Measurements from ENCODE around the gene SMIM26.
"Not testable (repeated sequence)": the region's sequence is repeated elsewhere in the genome, so short reads cannot be mapped to it uniquely, and the experiment has no call there.

SMIM26 gene

GRCh38 chr20:18566892-18567738 lies at the start of gene SMIM26:
Gene SMIM26 (plus strand): TSS chr20:18567432. CDS start chr20:18567479, 47 bp downstream.
- Mint-ChIP-seq H3K4me3 (peak within 1 kb of the TSS; percentile 96), H3K9me3 (ENCODE audit: low read depth) (no peaks in the 10 kb centered on the region), H3K27me3 (no peaks in the 10 kb centered on the region), H3K4me1 (ENCODE audit: low read depth) (peaks cover 11% of the 10 kb centered on the region), H3K36me3 (peaks cover 17% of the 10 kb centered on the region), H3K27ac (peak within 1 kb of the TSS; percentile 95)

- H3K4me1 Mint-ChIP-seq (ENCODE audit: low read depth); H3K4me3 Mint-ChIP-seq; H3K36me3 Mint-ChIP-seq; H3K27me3 Mint-ChIP-seq; H3K9me3 Mint-ChIP-seq (ENCODE audit: low read depth); H3K27ac Mint-ChIP-seq: not testable (repeated sequence)
These were observed 45.2 kb upstream of the SMIM26 start for GRCh38 chr20:18522066-18522465.

GRCh38 chr20:18523066-18523465 lies 44.2 kb upstream of the SMIM26 start:
- Mint-ChIP-seq H3K36me3 (peaks cover 7% of the 10 kb centered on the region), H3K27ac (no peak overlapping the region), H3K4me3 (no peak overlapping the region), H3K9me3 (ENCODE audit: low read depth) (no peaks in the 10 kb centered on the region), H3K27me3 (no peaks in the 10 kb centered on the region), H3K4me1 (ENCODE audit: low read depth) (no peaks in the 10 kb centered on the region)

- no peaks in the 10 kb centered on the region for H3K4me1 Mint-ChIP-seq (ENCODE audit: low read depth)
- no peak overlapping the region for H3K4me3 Mint-ChIP-seq
- H3K9me3 Mint-ChIP-seq (ENCODE audit: low read depth): no peaks in the 10 kb centered on the region
- no peak overlapping the region for H3K27ac Mint-ChIP-seq
- H3K27me3 Mint-ChIP-seq: no peaks in the 10 kb centered on the region
- peaks cover 11% of the 10 kb centered on the region for H3K36me3 Mint-ChIP-seq
These were observed 42.6 kb upstream of the SMIM26 start for GRCh38 chr20:18524646-18525045.

GRCh38 chr20:18526761-18527160 lies 40.5 kb upstream of the SMIM26 start:
- H3K4me1 Mint-ChIP-seq (ENCODE audit: low read depth); H3K27me3 Mint-ChIP-seq; H3K9me3 Mint-ChIP-seq (ENCODE audit: low read depth); H3K4me3 Mint-ChIP-seq; H3K27ac Mint-ChIP-seq: not testable (repeated sequence)
- H3K36me3 Mint-ChIP-seq: peaks cover 14% of the 10 kb centered on the region

- Mint-ChIP-seq H3K4me1 (ENCODE audit: low read depth) (no peaks in the 10 kb centered on the region), H3K4me3 (no peak overlapping the region), H3K27me3 (no peaks in the 10 kb centered on the region), H3K27ac (no peak overlapping the region), H3K36me3 (peaks cover 14% of the 10 kb centered on the region), H3K9me3 (ENCODE audit: low read depth) (no peaks in the 10 kb centered on the region)
These were observed 39.9 kb upstream of the SMIM26 start for GRCh38 chr20:18527339-18527738.

GRCh38 chr20:18527836-18528235 lies 39.4 kb upstream of the SMIM26 start:
- Mint-ChIP-seq H3K36me3 (peaks cover 14% of the 10 kb centered on the region), H3K27ac (no peak overlapping the region), H3K4me1 (ENCODE audit: low read depth) (no peaks in the 10 kb centered on the region), H3K27me3 (no peaks in the 10 kb centered on the region), H3K9me3 (ENCODE audit: low read depth) (no peaks in the 10 kb centered on the region), H3K4me3 (no peak overlapping the region)

GRCh38 chr20:18529041-18529440 lies 38.2 kb upstream of the SMIM26 start:
- H3K4me3 Mint-ChIP-seq: no peak overlapping the region
- H3K27ac Mint-ChIP-seq: no peak overlapping the region
- no peaks in the 10 kb centered on the region for H3K27me3 Mint-ChIP-seq
- H3K4me1 Mint-ChIP-seq (ENCODE audit: low read depth): no peaks in the 10 kb centered on the region
- peaks cover 14% of the 10 kb centered on the region for H3K36me3 Mint-ChIP-seq
- H3K9me3 Mint-ChIP-seq (ENCODE audit: low read depth): no peaks in the 10 kb centered on the region

GRCh38 chr20:18532626-18533025 lies 34.6 kb upstream of the SMIM26 start:
- no peak overlapping the region for H3K4me3 Mint-ChIP-seq
- H3K27ac Mint-ChIP-seq: no peak overlapping the region
- no peaks in the 10 kb centered on the region for H3K27me3 Mint-ChIP-seq
- no peaks in the 10 kb centered on the region for H3K4me1 Mint-ChIP-seq (ENCODE audit: low read depth)
- no peaks in the 10 kb centered on the region for H3K9me3 Mint-ChIP-seq (ENCODE audit: low read depth)
- peaks cover 20% of the 10 kb centered on the region for H3K36me3 Mint-ChIP-seq

- H3K9me3 Mint-ChIP-seq (ENCODE audit: low read depth): no peaks in the 10 kb centered on the region
- no peaks in the 10 kb centered on the region for H3K4me1 Mint-ChIP-seq (ENCODE audit: low read depth)
- no peak overlapping the region for H3K27ac Mint-ChIP-seq
- peaks cover 20% of the 10 kb centered on the region for H3K36me3 Mint-ChIP-seq
- H3K4me3 Mint-ChIP-seq: no peak overlapping the region
- H3K27me3 Mint-ChIP-seq: no peaks in the 10 kb centered on the region
These were observed 33.7 kb upstream of the SMIM26 start for GRCh38 chr20:18533491-18533890.

GRCh38 chr20:18533978-18534644 lies 33.1 kb upstream of the SMIM26 start:
- Mint-ChIP-seq H3K9me3 (ENCODE audit: low read depth) (no peaks in the 10 kb centered on the region), H3K27ac (no peak overlapping the region), H3K27me3 (no peaks in the 10 kb centered on the region), H3K4me3 (no peak overlapping the region), H3K36me3 (peaks cover 20% of the 10 kb centered on the region), H3K4me1 (ENCODE audit: low read depth) (no peaks in the 10 kb centered on the region)

GRCh38 chr20:18537651-18538050 lies 29.6 kb upstream of the SMIM26 start:
- H3K9me3 Mint-ChIP-seq (ENCODE audit: low read depth): no peaks in the 10 kb centered on the region
- H3K4me3 Mint-ChIP-seq: no peak overlapping the region
- no peaks in the 10 kb centered on the region for H3K4me1 Mint-ChIP-seq (ENCODE audit: low read depth)
- no peak overlapping the region for H3K27ac Mint-ChIP-seq
- H3K27me3 Mint-ChIP-seq: no peaks in the 10 kb centered on the region
- H3K36me3 Mint-ChIP-seq: peaks cover 20% of the 10 kb centered on the region

GRCh38 chr20:18541741-18542140 lies 25.5 kb upstream of the SMIM26 start:
- peaks cover 15% of the 10 kb centered on the region for H3K36me3 Mint-ChIP-seq
- H3K27me3 Mint-ChIP-seq: no peaks in the 10 kb centered on the region
- no peak overlapping the region for H3K4me3 Mint-ChIP-seq
- no peaks in the 10 kb centered on the region for H3K9me3 Mint-ChIP-seq (ENCODE audit: low read depth)
- no peak overlapping the region for H3K27ac Mint-ChIP-seq
- no peaks in the 10 kb centered on the region for H3K4me1 Mint-ChIP-seq (ENCODE audit: low read depth)

- H3K36me3 Mint-ChIP-seq: peaks cover 12% of the 10 kb centered on the region
- H3K4me3 Mint-ChIP-seq: no peak overlapping the region
- no peaks in the 10 kb centered on the region for H3K4me1 Mint-ChIP-seq (ENCODE audit: low read depth)
- H3K9me3 Mint-ChIP-seq (ENCODE audit: low read depth): no peaks in the 10 kb centered on the region
- H3K27ac Mint-ChIP-seq: no peak overlapping the region
- H3K27me3 Mint-ChIP-seq: no peaks in the 10 kb centered on the region
These were observed 24.0 kb upstream of the SMIM26 start for GRCh38 chr20:18543216-18543615.

- no peak overlapping the region for H3K4me3 Mint-ChIP-seq
- H3K4me1 Mint-ChIP-seq (ENCODE audit: low read depth): no peaks in the 10 kb centered on the region
- peaks cover 15% of the 10 kb centered on the region for H3K36me3 Mint-ChIP-seq
- H3K9me3 Mint-ChIP-seq (ENCODE audit: low read depth): no peaks in the 10 kb centered on the region
- no peak overlapping the region for H3K27ac Mint-ChIP-seq
- no peaks in the 10 kb centered on the region for H3K27me3 Mint-ChIP-seq
These were observed 23.3 kb upstream of the SMIM26 start for GRCh38 chr20:18543932-18544331.

Data from activated naive CD8-positive, alpha-beta T cell (primary cell).